Heart left ventricle (tissue), 16 donors: Measurements from ENCODE around the gene TP53RK. TPM values are rescaled to one million over a fixed set of nuclear protein-coding genes. Genes with fewer than 3 reads are reported as not detected.
A peak's percentile ranks its signal among the peaks of the same experiment; 100 is the strongest.

Source experiments
- ATAC-seq, 4 donors: fragments of 200-7000 bp; cut with Tn5 transposase; one replicate each; pipeline ENCODE4 v1.9.1; 2020 to 2022; ENCODE audit warnings: moderate library complexity in 4 of 4, mild to moderate bottlenecking in 3 of 4, moderate number of reproducible peaks in 1 of 4
- DNase-seq, 5 donors: peaks; one replicate each; pipeline ENCODE4 v3.0.0-alpha.2; 2020
- H3K27ac ChIP-seq, 12 donors: fragments of 200-600 bp; sonication (generic) in 4 of 12; one replicate each; pipeline versions ENCODE4 v1.5.0 to v1.8.0; 2016 to 2022; ENCODE audit warnings: mild to moderate bottlenecking in 2 of 12
- H3K27me3 ChIP-seq, 9 donors: fragments of 200-600 bp; sonication (generic) in 2 of 9; one replicate each; pipeline versions ENCODE4 v1.5.1 to v1.8.0; 2016 to 2022; ENCODE audit warnings: mild to moderate bottlenecking in 3 of 9
- H3K36me3 ChIP-seq, 9 donors: fragments of 200-600 bp; sonication (generic) in 2 of 9; one replicate each; pipeline versions ENCODE4 v1.5.0 to v1.8.0; 2018 to 2022; ENCODE audit warnings: mild to moderate bottlenecking in 2 of 9
- H3K4me1 ChIP-seq, 12 donors: fragments of 200-600 bp; sonication (generic) in 4 of 12; one replicate each; pipeline versions ENCODE4 v1.5.0 to v1.8.0; 2016 to 2022; ENCODE audit warnings: mild to moderate bottlenecking in 3 of 12
- H3K4me3 ChIP-seq, 12 donors: fragments of 200-600 bp; sonication (generic) in 4 of 12; one replicate each; pipeline versions ENCODE4 v1.5.0 to v1.8.0; 2017 to 2022; ENCODE audit warnings: mild to moderate bottlenecking in 9 of 12, moderate library complexity in 4 of 12
- H3K9me3 ChIP-seq, 12 donors: fragments of 200-600 bp; sonication (generic) in 4 of 12; one replicate each; pipeline versions ENCODE4 v1.5.0 to v1.8.0; 2016 to 2022; ENCODE audit warnings: mild to moderate bottlenecking in 1 of 12
- POLR2A ChIP-seq, 2 donors: fragments of 450-650 bp; IDR thresholded peaks; one replicate each; pipeline ENCODE4 v1.6.1; 2017; ENCODE audit warnings: antibody characterized with exemption in 2 of 2, mild to moderate bottlenecking in 2 of 2, moderate library complexity in 2 of 2
- WGBS, 4 donors: extraction: QIAGEN DNeasy Blood & Tissue Kit in 2 of 4; methylation state at CpG; one replicate each; pipeline versions ENCODE4 v1.1.5 to v1.1.7; 2013 to 2018; 5-methylcytosine and 5-hydroxymethylcytosine counted together
- intact Hi-C, 10 donors: fragments of 100-400 bp; cut with DNase I; formaldehyde crosslinking; loops; one replicate each; pipeline versions ENCODE4 v1.11.1 to v1.14.2; 2022
- polyA plus RNA-seq, 2 donors: library from polyadenylated mRNA; stranded (reverse); fragments of 200-250 nt; gene quantifications; one replicate each; pipeline ENCODE4 v1.2.3, GENCODE V29; 2013
- total RNA-seq, 9 donors: library from RNA; depleted of rRNA in 2 of 9; stranded (reverse); fragments of >200 nt in 2 of 9; fragmentation: NEBNext Ultra II Directional in 3 of 9; extraction: Animal tissue kit (Norgen Biotek cat#: 25700) in 3 of 9; gene quantifications; one replicate each; pipeline versions ENCODE4 v1.1.0 to v1.2.4, GENCODE V29; 2016 to 2023
- TF ChIP-seq, protein P1 (sequence below), 12 donors: fragments of 200-600 bp; sonication (generic) in 4 of 12; IDR thresholded peaks; one replicate each; pipeline versions ENCODE4 v1.5.0 to v1.8.0; 2018 to 2022; ENCODE audit warnings: antibody characterized with exemption in 12 of 12, mild to moderate bottlenecking in 5 of 12
- donor health status: ischemic (EF 13 %, LVEDD 7.1; RV severe dilation, severe dysfunction).
- donor health status: healthy with polysubstance abuse.
- donor health status: DM: no; HTN: yes; CAD: no.
- donor health status: DM: no; HTN: no; CAD: no.
- donor health status: ischemic (EF 25% LVEDD 6.9; RV normal size, moderate dysfunction).
- donor health status: ischemic (EF 25% LVEDD 5.7; RV mildly dilated, moderate dysfunction).
- donor health status: healthy.
- donor health status: DM: yes; HTN: yes; CAD: no.
- donor health status: ischemic (EF 35%, LVEDD 5.7; RV mildly dilated, moderate dysfunction).
- donor health status: nonischemic (EF 11% LVEDD 7.7; RV severe dilation, severe dysfunction).
- donor health status: DM: yes; HTN: yes; CAD: no.
- donor health status: PGD.
- donor health status: ischemic (EF 29% LVEDD 5.4; RV normal size, mild dysfunction).
- donor health status: nonischemic (EF 23%, LVEDD 6.1; RV moderate dilation, normal function).

Gene TP53RK
- total and polyA plus RNA-seq, 11 donors = 5.0 to 10.8 (median 7.9) TPM

DNA sequence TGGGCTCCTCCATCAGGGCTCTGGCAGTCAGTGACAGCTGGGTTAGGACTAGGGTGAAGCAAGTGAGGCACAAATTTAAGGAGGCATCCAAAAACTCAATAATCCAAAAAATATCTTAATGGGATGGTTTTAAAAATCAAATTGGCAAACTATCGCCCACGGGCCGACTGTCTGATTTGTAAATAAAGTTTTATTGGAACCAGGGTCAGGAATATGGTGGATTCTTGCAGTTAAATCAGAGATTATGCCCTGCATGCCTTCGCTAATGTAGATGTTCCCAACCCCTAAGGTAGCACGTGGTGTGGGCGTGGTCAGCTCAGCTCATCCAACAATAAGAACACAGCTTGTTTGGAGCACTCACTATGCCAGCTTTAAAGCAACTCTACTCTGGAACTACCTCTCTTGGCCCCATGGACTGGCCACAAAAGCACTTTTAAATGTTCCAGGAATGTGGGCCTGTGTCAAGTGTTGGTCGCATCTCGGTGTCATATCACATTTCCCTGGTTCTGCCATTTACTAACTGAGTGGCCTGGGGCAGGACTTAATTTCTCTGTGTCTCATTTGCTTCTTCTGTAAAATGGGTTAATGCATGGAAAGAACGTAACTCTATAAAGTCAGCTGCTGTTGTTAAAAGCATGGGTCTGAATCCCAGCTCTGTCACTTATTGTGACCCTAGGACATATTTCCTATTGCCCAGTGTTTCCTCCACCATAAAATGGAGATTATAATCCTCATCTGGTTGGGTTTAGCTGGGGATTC, 7.0 kb downstream of the TP53RK start:
- Histone ChIP-seq H3K36me3 (peaks cover 0 to 23% (median 11%) of the 10 kb centered on the region in 9 donors), H3K4me3 (no peak overlapping the region), H3K27me3 (no peaks in the 10 kb centered on the region), H3K27ac (no peak overlapping the region), H3K9me3 (no peaks in the 10 kb centered on the region), H3K4me1 (peaks cover 0 to 39% (median 23%) of the 10 kb centered on the region in 12 donors)
- intact Hi-C loops = loop anchor here in 8 of 10 donors (5.0 to 10.0 kb wide), 4 partner anchors 120 to 547 kb away; no protein-coding TSS in a partner anchor
- 84 to 87% (median 87%) methylated on average over 9 of the region's 9 CpGs for WGBS, 4 donors
- ATAC-seq (no peak), DNase-seq (no peak)
- no peak for TF ChIP-seq POLR2A (IDR thresholded peaks at IDR 0.05)
- TF ChIP-seq, protein P1, sequence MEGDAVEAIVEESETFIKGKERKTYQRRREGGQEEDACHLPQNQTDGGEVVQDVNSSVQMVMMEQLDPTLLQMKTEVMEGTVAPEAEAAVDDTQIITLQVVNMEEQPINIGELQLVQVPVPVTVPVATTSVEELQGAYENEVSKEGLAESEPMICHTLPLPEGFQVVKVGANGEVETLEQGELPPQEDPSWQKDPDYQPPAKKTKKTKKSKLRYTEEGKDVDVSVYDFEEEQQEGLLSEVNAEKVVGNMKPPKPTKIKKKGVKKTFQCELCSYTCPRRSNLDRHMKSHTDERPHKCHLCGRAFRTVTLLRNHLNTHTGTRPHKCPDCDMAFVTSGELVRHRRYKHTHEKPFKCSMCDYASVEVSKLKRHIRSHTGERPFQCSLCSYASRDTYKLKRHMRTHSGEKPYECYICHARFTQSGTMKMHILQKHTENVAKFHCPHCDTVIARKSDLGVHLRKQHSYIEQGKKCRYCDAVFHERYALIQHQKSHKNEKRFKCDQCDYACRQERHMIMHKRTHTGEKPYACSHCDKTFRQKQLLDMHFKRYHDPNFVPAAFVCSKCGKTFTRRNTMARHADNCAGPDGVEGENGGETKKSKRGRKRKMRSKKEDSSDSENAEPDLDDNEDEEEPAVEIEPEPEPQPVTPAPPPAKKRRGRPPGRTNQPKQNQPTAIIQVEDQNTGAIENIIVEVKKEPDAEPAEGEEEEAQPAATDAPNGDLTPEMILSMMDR (IDR thresholded peaks at IDR 0.05) = no peak

DNA sequence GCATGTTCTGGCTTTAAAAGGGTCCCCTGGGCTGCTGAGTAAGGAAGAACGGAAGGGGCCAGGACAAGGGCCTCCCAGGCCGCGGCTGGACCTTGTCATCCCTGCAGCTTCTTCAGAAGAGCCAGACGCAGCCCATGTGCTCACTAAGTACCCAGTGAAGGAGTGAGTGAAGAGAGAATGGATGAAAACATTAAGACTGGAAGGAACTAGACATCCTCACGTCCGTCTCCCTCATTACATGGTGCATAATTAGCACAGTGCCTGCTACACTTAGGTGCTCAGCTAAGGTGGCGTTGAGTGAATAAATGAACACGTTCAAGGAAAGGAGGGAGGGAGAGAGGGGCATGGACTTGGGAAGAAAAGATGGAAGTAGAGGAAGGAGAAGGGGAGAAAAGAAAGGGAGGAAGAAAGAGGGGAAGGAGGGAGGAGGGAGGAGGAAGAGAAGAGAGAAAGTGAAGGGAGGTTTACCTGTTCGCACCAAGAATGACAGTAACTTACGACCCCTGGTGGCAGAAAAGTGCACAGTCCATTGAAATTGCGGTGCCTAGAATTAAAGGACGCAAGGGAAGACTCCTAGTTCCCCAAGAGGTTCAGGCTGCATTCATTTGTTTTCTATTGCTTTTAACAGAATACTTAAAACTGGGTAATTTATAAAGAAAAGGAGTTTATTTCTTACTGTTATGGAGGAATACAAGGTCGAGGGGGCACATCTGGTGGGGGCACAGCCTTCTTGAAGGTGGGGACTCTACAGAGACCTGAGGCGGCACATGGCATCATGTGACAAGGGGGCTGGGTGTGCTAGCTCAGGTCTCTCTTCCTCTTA, 8.0 kb downstream of the TP53RK start:
- H3K9me3 ChIP-seq = no peaks in the 10 kb centered on the region
- peaks cover 0 to 15% (median 4%) of the 10 kb centered on the region in 9 donors for H3K36me3 ChIP-seq
- TF ChIP-seq, protein P1 (IDR thresholded peaks at IDR 0.05) = peak; percentile 56 to 80 (median 77)
- TF ChIP-seq POLR2A (IDR thresholded peaks at IDR 0.05) = no peak
- WGBS, 4 donors = 49 to 51% (median 50%) methylated on average over 14 of the region's 14 CpGs
- peaks cover 0 to 31% (median 20%) of the 10 kb centered on the region in 12 donors for H3K4me1 ChIP-seq
- no peak overlapping the region for H3K4me3 ChIP-seq
- no peak overlapping the region for H3K27ac ChIP-seq
- no peaks in the 10 kb centered on the region for H3K27me3 ChIP-seq
- intact Hi-C loops = loop anchor here (1.0 to 10.0 kb wide), 8 partner anchors 118 to 546 kb away; no protein-coding TSS in a partner anchor
- ATAC-seq = peak in 2 of 4 donors; percentile 28 to 49
- DNase-seq = peak in 3 of 5 donors; percentile 24 to 40 (median 35)

DNA sequence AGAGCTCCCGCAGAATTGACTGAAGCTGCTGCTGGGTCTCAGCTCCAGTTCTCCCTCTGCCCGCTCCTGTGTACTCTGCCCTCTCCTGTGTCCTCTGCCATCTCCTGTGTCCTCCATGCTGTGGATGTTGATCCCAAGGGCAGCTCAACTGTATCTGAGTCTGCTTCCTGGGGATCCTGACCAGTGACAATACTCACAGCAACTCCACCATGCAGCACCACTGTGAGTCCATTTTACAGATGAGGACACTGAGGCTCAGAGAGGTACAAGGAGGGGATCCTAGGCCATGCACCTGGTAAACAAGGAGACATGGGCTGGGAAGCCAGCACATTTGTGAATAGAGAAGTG, 8.6 kb downstream of the TP53RK start:
- Histone ChIP-seq H3K4me3 (no peak overlapping the region), H3K36me3 (peaks cover 0 to 9% (median 0%) of the 10 kb centered on the region in 9 donors), H3K27ac (no peak overlapping the region), H3K4me1 (peaks cover 0 to 29% (median 20%) of the 10 kb centered on the region in 12 donors), H3K27me3 (no peaks in the 10 kb centered on the region), H3K9me3 (no peaks in the 10 kb centered on the region)
- no peak for ATAC-seq
- TF ChIP-seq, protein P1 (IDR thresholded peaks at IDR 0.05) = no peak
- no peak for TF ChIP-seq POLR2A (IDR thresholded peaks at IDR 0.05)
- no peak for DNase-seq
- intact Hi-C loops = loop anchor here (1.0 to 10.0 kb wide), 8 partner anchors 118 to 546 kb away; no protein-coding TSS in a partner anchor
- WGBS, 4 donors = 86 to 100% (median 94%) methylated on average over 2 of the region's 2 CpGs

DNA sequence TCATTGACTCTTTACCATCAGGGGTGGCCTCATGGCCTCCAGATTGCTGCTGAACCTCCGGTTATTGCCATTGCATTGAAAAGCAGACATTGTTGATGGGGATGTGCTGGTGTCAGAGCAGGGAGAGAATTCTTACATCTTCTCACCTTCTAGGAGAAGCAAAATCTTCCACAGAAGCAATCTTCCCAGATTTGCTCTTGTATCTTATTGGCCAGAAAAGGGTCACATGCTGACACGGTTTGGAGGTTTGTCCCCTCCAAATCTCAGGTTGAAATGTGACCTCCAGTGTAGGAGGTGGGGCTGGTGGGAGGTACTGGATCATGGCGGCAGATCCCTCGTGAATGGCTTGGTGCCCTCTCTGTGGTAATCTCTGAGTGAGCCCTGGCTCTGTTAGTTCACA, 10.7 kb downstream of the TP53RK start:
- no peak for ATAC-seq
- H3K36me3 ChIP-seq = no peaks in the 10 kb centered on the region
- H3K27ac ChIP-seq = no peak overlapping the region
- TF ChIP-seq, protein P1 (IDR thresholded peaks at IDR 0.05) = no peak
- no peak overlapping the region for H3K4me3 ChIP-seq
- peaks cover 0 to 23% (median 13%) of the 10 kb centered on the region in 12 donors for H3K4me1 ChIP-seq
- H3K27me3 ChIP-seq = no peaks in the 10 kb centered on the region
- no peaks in the 10 kb centered on the region for H3K9me3 ChIP-seq
- intact Hi-C loops = no loop called here
- no peak for DNase-seq
- 71 to 86% (median 77%) methylated on average over 4 of the region's 4 CpGs for WGBS, 4 donors
